Effector memory CD4-positive, alpha-beta T cell (primary cell): ENCODE measurements around the gene ZNF75A.

ENCODE experiments used
- DNase-seq, 3 donors: peaks; one replicate each; pipeline ENCODE4 v3.0.0-alpha.2; 2020
- H3K27ac ChIP-seq: 2 replicates; pipeline ENCODE4 v1.7.0; 2013; ENCODE audit warnings: mild to moderate bottlenecking, low read length, moderate library complexity; ENCODE audit not compliant: insufficient read depth, poor library complexity, severe bottlenecking
- H3K27me3 ChIP-seq: replicated peaks from 2 replicates; pipeline ENCODE4 v1.7.0; 2013; ENCODE audit warnings: mild to moderate bottlenecking, low read length; ENCODE audit not compliant: insufficient read depth, control insufficient read depth, poor library complexity, severe bottlenecking
- H3K36me3 ChIP-seq: 2 replicates; pipeline ENCODE4 v1.7.0; 2013; ENCODE audit warnings: mild to moderate bottlenecking, low read length, moderate library complexity; ENCODE audit not compliant: control insufficient read depth, insufficient read depth
- H3K4me1 ChIP-seq: 2 replicates; pipeline ENCODE4 v1.7.0; 2013; ENCODE audit warnings: low read length, mild to moderate bottlenecking; ENCODE audit not compliant: control insufficient read depth, insufficient read depth, poor library complexity, severe bottlenecking
- H3K4me3 ChIP-seq: 2 replicates; pipeline ENCODE4 v1.7.0; 2013; ENCODE audit warnings: low read length, low read depth, mild to moderate bottlenecking; ENCODE audit not compliant: insufficient read depth, poor library complexity, severe bottlenecking
- H3K9me3 ChIP-seq: 2 replicates; pipeline ENCODE4 v1.7.0; 2013; ENCODE audit warnings: mild to moderate bottlenecking, low read length, moderate library complexity; ENCODE audit not compliant: control insufficient read depth

Gene ZNF75A

GRCh38 chr16:3362931-3363330 is 57.6 kb downstream of the ZNF75A start:
- H3K9me3 ChIP-seq: no peaks in the 10 kb centered on the region
- H3K4me3 ChIP-seq: no peak overlapping the region
- H3K36me3 ChIP-seq: no peaks in the 10 kb centered on the region
- no peaks in the 10 kb centered on the region for H3K27me3 ChIP-seq
- no peaks in the 10 kb centered on the region for H3K4me1 ChIP-seq
- H3K27ac ChIP-seq: no peak overlapping the region
- DNase-seq: no peak

GRCh38 chr16:3363793-3364192 is 58.5 kb downstream of the ZNF75A start:
- DNase-seq: no peak
- Histone ChIP-seq H3K4me1 (no peaks in the 10 kb centered on the region), H3K9me3 (no peaks in the 10 kb centered on the region), H3K4me3 (no peak overlapping the region), H3K27me3 (no peaks in the 10 kb centered on the region), H3K27ac (no peak overlapping the region), H3K36me3 (no peaks in the 10 kb centered on the region)

- Histone ChIP-seq H3K27ac (peak overlapping the region; percentile 60), H3K9me3 (no peaks in the 10 kb centered on the region), H3K4me1 (no peaks in the 10 kb centered on the region), H3K27me3 (no peaks in the 10 kb centered on the region), H3K4me3 (peak overlapping the region; percentile 55), H3K36me3 (no peaks in the 10 kb centered on the region)
- DNase-seq: peak; percentile 71 to 83 (median 82)
These were observed 59.6 kb downstream of the ZNF75A start for GRCh38 chr16:3364774-3365427.
